ENCODE measurements around the gene ZBTB17.
"Not testable (repeated sequence)": the region's sequence is repeated elsewhere in the genome, so short reads cannot be mapped to it uniquely, and the experiment has no call there.

ZBTB17 gene

GRCh38 chr1:15989776-15990175 is 13.9 kb upstream of the ZBTB17 start:
- in situ Hi-C loops (cut with HindIII; ENCODE audit: low sequenced_read_pairs), result no loop called here

DNA sequence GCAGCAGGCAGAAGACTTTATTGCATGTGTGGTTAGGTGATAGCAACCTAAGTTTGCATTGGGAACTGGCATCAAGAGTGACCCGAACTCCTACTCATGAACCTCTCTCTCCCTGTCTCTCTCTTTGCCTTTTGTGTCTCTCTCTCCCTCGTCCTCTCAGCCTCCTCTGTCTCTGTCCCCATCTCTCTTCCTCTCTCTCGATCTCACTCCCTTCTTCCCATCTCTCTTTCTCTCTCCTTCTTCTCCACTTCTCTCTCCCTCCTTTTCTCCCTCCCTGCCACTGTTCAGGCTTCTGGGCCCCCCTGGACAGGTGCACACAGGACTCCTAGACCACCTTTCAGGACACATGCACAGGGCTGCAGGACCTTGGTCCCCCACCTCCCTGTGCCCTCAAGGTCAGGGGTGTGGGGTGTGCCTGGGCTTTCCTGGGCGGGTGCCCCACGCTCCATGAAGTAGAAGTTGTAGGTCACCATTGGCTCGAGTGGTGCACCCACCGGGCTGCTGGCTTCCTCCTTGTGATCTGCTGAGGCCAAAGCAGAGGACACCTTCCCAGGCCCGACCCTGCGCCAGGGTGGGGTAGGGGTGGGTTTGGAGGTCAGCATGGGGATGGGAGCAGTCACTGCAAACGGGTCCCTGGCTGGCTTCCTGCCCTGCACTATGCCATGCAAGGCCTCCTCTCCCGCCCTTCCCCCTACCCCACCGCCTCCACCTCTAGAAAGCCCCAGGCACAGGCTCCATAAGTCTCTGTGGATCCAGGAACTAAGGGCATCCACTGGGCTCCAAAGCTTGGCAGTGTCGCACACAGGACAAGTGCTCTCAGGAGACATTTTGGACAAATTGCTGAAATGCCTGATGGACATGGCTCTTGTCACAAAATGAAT is 13.2 kb upstream of the ZBTB17 start:
- in situ Hi-C loops (cut with HindIII; ENCODE audit: low sequenced_read_pairs), result no loop called here

GRCh38 chr1:15985611-15986297 is 9.9 kb upstream of the ZBTB17 start:
- in situ Hi-C loops (cut with HindIII; ENCODE audit: low sequenced_read_pairs), result no loop called here

GRCh38 chr1:15983275-15983674 is 7.4 kb upstream of the ZBTB17 start:
- in situ Hi-C loops (cut with HindIII; ENCODE audit: low sequenced_read_pairs), result no loop called here

DNA sequence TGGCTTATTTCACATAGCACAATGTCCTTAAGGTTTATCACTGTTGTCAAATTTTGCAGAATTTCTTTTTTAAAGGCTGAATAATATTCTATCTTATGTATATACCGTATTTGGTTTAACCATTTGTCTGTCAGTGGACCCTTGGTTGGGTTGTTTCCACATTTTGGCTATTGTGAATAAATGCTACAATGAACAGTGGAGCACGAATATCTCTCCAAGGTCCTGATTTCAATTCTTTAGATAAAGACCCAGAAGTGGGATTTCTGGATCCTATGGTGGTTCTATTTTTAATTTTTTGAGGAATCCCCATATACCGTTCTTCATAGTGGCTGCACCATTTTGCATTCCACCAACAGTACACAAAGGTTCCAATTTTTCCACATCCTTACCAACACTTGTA is 5.8 kb upstream of the ZBTB17 start:
- in situ Hi-C loops (cut with HindIII; ENCODE audit: low sequenced_read_pairs), result no loop called here

- in situ Hi-C loops (cut with HindIII; ENCODE audit: low sequenced_read_pairs), result not testable (repeated sequence)
Measured at GRCh38 chr1:15977947-15978346, 2.0 kb upstream of the ZBTB17 start.

- in situ Hi-C loops (cut with HindIII; ENCODE audit: low sequenced_read_pairs), result no loop called here
Measured at GRCh38 chr1:15975358-15975804, 520 bp downstream of the ZBTB17 start.

DNA sequence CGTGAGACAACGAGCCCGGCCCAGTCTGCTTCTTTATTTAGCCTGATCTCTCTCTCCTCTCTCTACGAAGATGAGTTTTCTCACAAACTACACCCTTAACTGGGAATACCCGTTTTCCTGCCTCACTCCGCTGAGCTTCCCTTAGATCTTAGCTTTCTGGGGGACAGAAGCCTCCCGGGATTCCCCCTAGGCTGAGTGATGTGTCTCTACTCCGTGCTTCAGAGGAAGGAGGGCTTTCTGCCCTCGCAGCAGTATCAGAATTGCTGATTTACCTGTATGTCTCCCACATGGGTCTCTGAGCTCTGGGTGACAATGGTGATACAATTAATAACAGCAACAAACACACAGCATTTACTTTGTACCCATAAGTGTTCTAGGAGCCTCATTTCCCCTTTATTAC is 1.0 kb downstream of the ZBTB17 start:
- in situ Hi-C loops (cut with HindIII; ENCODE audit: low sequenced_read_pairs), result no loop called here

- in situ Hi-C loops (cut with HindIII; ENCODE audit: low sequenced_read_pairs), result no loop called here
Measured at GRCh38 chr1:15973772-15974171, 2.1 kb downstream of the ZBTB17 start.

GRCh38 chr1:15972409-15972808 is 3.5 kb downstream of the ZBTB17 start:
- in situ Hi-C loops (cut with HindIII; ENCODE audit: low sequenced_read_pairs), result no loop called here

GRCh38 chr1:15970911-15971310 is 5.0 kb downstream of the ZBTB17 start:
- in situ Hi-C loops (cut with HindIII; ENCODE audit: low sequenced_read_pairs), result no loop called here

- in situ Hi-C loops (cut with HindIII; ENCODE audit: low sequenced_read_pairs), result no loop called here
Measured at GRCh38 chr1:15969321-15969880, 6.5 kb downstream of the ZBTB17 start.

GRCh38 chr1:15968172-15968571 is 7.7 kb downstream of the ZBTB17 start:
- in situ Hi-C loops (cut with HindIII; ENCODE audit: low sequenced_read_pairs), result no loop called here

GRCh38 chr1:15966956-15967344 is 9.0 kb downstream of the ZBTB17 start:
- in situ Hi-C loops (cut with HindIII; ENCODE audit: low sequenced_read_pairs), result no loop called here

DNA sequence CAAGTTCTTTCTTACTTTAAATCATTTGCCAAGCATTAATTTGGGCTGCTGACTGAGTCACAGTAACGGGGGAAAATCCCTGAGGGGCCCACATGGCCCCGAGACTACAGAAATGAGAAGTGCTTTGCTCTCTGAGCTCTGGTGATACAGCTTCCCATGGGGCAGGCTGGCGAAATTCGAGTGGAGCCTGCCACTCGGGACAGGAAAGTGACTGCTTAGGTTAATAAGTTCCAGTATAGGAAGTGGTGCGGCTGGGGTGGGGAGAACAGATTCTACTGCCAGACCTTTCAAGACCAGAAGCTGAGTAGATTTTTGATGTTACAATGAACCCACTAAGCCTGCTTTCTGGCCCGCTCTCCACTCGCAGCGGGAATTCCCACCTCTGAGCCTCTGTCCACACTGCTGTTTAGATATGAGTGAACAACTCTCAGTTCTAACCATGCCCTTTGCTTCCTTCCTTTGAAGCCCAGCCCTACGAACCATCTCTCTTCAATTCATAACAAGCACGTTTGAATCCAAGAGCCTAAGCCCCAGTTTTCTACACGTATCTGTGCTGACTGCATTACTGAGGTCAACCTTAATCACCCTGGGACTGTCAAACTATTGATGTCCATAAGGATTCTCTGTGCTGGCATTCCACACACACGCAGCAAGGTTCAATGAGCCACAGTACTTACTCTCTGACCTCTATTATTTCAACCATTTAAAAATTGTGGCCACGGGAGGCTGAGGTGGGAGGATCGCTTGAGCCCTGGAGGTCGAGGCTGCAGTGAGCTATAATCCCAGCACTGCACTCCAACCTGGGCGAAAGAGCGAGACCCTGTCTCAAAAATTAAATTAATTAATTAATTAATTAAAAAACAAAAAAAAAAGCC is 9.6 kb downstream of the ZBTB17 start:
- in situ Hi-C loops (cut with HindIII; ENCODE audit: low sequenced_read_pairs), result no loop called here

- in situ Hi-C loops (cut with HindIII; ENCODE audit: low sequenced_read_pairs), result no loop called here
Measured at GRCh38 chr1:15965228-15965767, 10.6 kb downstream of the ZBTB17 start.

DNA sequence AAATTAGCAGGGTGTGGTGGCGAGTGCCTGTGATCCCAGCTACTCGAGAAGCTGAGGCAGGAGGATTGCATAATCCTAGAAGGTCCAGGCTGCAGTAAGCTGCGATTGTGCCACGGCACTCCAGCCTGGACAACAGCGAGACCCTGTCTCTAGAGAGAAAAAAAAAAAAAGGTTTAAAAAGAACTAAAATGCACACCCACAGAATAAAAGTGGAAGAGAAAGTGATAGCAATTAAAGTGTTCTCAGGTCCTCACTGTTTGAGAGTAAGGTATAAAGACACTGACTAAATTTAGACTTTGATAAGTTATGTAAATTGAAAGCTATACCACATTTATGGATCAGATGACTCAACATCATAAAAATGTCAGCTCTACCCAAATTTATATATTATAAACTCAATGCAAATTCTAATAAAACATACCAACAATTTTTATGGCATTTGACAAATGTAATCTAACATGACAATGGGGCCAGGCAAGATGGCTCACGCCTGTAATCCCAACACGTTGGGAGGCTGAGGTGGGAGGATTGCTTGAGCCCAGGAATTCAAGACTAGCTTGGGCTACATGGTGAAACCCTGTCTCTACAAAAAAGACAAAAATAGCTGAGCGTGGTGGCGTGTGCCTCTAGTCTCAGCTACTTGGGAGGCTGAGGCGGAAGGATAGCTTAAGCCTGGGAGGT is 11.8 kb downstream of the ZBTB17 start:
- in situ Hi-C loops (cut with HindIII; ENCODE audit: low sequenced_read_pairs), result no loop called here

GRCh38 chr1:15963363-15963967 is 12.4 kb downstream of the ZBTB17 start:
- in situ Hi-C loops (cut with HindIII; ENCODE audit: low sequenced_read_pairs), result no loop called here

- in situ Hi-C loops (cut with HindIII; ENCODE audit: low sequenced_read_pairs), result no loop called here
Measured at GRCh38 chr1:15962671-15963362, 13.1 kb downstream of the ZBTB17 start.
